Colonic mucosa (tissue), 4 donors: ENCODE results near the gene FUT8. TPM values are rescaled to one million over a fixed set of nuclear protein-coding genes. Genes with fewer than 3 reads are reported as not detected.

Source experiments
- DNase-seq: peaks from one replicate; pipeline ENCODE4 v3.0.0-alpha.2; 2020
- H3K27ac ChIP-seq: fragments of 200-600 bp; one replicate; pipeline ENCODE4 v1.8.0; 2021
- H3K27me3 ChIP-seq: fragments of 200-600 bp; one replicate; pipeline ENCODE4 v1.8.0; 2021
- H3K36me3 ChIP-seq: fragments of 200-600 bp; one replicate; pipeline ENCODE4 v1.8.0; 2021
- H3K4me1 ChIP-seq: fragments of 200-600 bp; one replicate; pipeline ENCODE4 v1.8.0; 2021; ENCODE audit warnings: mild to moderate bottlenecking
- H3K4me3 ChIP-seq: fragments of 200-600 bp; one replicate; pipeline ENCODE4 v1.8.0; 2021
- H3K9ac ChIP-seq, 2 donors: one replicate each; pipeline ENCODE4 v1.7.0; 2013; ENCODE audit warnings: control low read depth in 2 of 2, low read depth in 2 of 2, low read length in 2 of 2
- H3K9me3 ChIP-seq: fragments of 200-600 bp; one replicate; pipeline ENCODE4 v1.8.0; 2021
- intact Hi-C: fragments of 100-400 bp; cut with DNase I; formaldehyde crosslinking; loops from one replicate; pipeline ENCODE4 v1.14.1; 2022
- total RNA-seq, 2 donors: library from RNA; stranded (reverse); fragmentation: NEBNext Ultra II Directional in 1 of 2; extraction: Animal tissue kit (Norgen Biotek cat#: 25700) in 1 of 2; gene quantifications; one replicate each; pipeline ENCODE4 v1.2.1, GENCODE V29; 2021
- TF ChIP-seq, protein P1 (sequence below): fragments of 200-600 bp; IDR thresholded peaks from one replicate; pipeline ENCODE4 v1.8.0; 2022; ENCODE audit warnings: antibody characterized with exemption, mild to moderate bottlenecking
- donor health status: healthy.
- donor health status: DM: no; HTN: no; CAD: no.
- donor health status: DM: no; HTN: no; CAD: no.

The FUT8 gene
- total RNA-seq, 2 donors from 2014 or later, result 28.8 to 37.2 TPM

DNA sequence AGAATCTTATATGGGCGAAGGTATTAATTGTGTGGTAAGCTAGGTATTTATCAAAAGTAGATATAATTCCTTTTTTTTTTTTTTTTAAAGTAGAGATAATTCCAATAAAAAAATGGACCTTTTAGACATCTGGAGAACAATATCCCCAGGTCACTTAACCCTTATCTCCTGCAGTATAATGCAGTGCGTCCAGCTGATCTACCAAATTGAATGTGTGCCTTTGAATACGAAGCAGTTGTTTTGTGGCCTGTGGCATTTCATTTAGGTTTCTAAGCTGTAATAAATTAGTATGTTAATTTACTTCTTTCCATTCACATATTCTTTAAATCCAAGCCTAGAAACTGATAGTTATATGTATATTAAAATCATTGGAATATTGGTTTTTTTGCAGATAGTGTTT, 3.1 kb downstream of the FUT8 start:
- H3K27me3 ChIP-seq, result no peaks in the 10 kb centered on the region
- intact Hi-C loops, result loop anchor here (5.0 to 10.0 kb wide), 2 partner anchors 542 to 659 kb away; no protein-coding TSS in a partner anchor
- no peak overlapping the region for H3K9ac ChIP-seq
- H3K9me3 ChIP-seq, result no peaks in the 10 kb centered on the region
- no peaks in the 10 kb centered on the region for H3K36me3 ChIP-seq
- no peak overlapping the region for H3K27ac ChIP-seq
- no peak overlapping the region for H3K4me3 ChIP-seq
- TF ChIP-seq, protein P1, sequence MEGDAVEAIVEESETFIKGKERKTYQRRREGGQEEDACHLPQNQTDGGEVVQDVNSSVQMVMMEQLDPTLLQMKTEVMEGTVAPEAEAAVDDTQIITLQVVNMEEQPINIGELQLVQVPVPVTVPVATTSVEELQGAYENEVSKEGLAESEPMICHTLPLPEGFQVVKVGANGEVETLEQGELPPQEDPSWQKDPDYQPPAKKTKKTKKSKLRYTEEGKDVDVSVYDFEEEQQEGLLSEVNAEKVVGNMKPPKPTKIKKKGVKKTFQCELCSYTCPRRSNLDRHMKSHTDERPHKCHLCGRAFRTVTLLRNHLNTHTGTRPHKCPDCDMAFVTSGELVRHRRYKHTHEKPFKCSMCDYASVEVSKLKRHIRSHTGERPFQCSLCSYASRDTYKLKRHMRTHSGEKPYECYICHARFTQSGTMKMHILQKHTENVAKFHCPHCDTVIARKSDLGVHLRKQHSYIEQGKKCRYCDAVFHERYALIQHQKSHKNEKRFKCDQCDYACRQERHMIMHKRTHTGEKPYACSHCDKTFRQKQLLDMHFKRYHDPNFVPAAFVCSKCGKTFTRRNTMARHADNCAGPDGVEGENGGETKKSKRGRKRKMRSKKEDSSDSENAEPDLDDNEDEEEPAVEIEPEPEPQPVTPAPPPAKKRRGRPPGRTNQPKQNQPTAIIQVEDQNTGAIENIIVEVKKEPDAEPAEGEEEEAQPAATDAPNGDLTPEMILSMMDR, result no peak
- DNase-seq, result no peak
- H3K4me1 ChIP-seq, result no peaks in the 10 kb centered on the region

DNA sequence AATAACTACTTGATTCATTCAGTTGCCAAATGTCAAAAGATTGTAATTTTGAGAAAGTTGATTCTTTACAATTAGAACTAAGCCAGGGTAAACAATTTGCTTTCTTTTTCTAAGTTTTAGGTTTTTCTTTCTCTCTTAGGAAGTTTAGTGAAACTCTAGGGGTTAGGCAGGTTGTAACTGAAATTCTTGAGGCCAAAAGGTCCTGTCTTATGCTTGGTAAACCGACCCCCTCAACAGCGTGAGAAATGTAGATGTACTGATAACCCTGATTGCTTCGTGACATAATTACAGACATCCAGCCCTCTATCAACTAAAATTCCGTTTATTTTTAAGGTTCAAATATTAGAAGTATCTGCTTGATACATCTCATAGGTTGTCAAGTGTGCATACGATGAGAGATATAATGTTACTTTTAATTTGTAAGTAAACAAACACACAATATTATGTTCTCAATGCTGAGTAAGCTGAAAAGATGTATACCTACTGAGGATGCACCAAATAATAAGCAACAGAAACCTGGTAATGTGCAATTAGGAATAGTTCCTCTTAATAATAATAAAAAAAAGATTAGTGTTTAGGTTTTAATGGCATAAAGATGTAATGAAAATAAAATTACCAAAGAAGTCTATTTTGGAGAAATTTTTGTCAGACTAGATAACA, 7.2 kb downstream of the FUT8 start:
- Histone ChIP-seq H3K9me3 (no peaks in the 10 kb centered on the region), H3K4me1 (no peaks in the 10 kb centered on the region), H3K27me3 (no peaks in the 10 kb centered on the region), H3K27ac (no peak overlapping the region), H3K9ac (no peak overlapping the region), H3K36me3 (no peaks in the 10 kb centered on the region), H3K4me3 (no peak overlapping the region)
- TF ChIP-seq, protein P1, result no peak
- no peak for DNase-seq
- intact Hi-C loops, result loop anchor here (5.0 to 10.0 kb wide), 3 partner anchors 408 to 655 kb away; no protein-coding TSS in a partner anchor

DNA sequence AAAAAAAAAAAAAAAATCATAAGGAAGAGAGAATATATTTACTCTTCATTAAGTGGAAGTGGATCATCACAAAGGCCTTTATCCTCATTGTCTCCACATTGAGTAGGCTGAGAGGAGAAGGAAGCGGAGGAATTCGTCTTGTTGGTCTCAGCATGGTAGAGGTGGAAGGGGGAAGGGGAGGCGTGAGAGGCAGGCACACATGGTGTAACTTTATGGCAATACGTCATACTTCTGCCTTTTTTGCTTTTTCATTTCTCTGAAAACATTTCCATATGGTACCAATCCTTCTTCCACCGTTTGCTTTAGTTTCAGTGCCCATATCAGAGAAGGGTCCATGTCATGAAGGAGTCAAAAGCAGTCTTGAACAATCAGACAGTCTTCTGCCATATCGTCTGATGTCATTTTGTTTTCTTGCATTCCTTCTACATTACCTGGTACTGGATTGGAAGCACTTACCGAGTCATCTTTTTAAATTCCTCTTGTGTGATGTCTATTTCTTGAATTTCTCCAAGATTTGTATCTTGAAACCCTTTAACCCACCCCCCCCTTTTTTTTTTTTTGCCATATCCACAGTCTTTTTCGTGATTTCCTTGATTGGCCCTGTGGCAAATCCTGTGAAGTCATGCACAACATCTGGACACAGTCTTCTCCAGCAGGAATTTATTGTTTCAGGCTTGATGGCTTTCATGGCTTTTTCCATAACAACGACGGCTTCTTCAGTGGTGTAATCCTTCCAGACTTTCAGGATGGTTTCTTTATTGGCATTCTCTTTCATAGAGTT, 8.9 kb downstream of the FUT8 start:
- Histone ChIP-seq H3K4me3 (no peak overlapping the region), H3K27ac (no peak overlapping the region), H3K27me3 (no peaks in the 10 kb centered on the region), H3K9me3 (no peaks in the 10 kb centered on the region), H3K4me1 (no peaks in the 10 kb centered on the region), H3K36me3 (no peaks in the 10 kb centered on the region), H3K9ac (no peak overlapping the region)
- intact Hi-C loops, result loop anchor here (5.0 kb wide), 1 partner anchor 406 kb away; no protein-coding TSS in a partner anchor
- TF ChIP-seq, protein P1, result no peak
- DNase-seq, result no peak

DNA sequence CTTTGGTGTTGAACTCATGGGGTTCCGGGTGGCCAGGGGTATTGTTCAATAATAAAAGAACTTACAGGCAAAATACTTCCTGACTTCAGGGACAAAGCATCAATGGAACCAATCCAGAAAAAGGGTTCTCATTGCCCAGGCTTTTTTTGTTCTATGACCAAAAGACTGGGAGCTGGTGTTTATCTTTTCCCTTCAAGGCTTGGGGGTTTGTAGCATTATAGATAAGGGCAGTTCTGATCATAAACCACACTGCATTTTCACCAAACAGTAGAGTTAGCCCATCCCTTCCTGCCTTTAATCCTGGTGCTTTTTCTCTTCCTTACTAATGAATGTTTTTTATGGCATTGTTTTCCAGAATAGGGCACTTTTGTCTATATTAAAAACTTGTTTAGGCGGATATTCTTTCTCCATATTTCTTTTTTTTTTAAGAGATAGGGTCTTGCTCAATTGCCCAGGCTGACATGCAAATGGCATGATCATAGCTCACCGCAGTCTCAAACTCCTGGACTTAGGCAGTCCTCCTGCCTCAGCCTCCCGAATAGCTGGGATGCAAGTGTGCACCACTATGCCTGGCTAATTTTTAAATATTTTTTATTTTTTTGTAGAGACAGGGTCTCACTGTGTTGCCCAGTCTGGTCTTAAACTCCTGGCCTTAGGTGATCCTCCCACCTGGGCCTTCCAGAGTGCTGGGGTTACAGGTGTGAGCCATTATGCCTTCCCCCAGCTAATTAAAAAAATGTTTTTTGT, 9.7 kb downstream of the FUT8 start:
- no peak overlapping the region for H3K27ac ChIP-seq
- intact Hi-C loops, result loop anchor here (5.0 kb wide), 1 partner anchor 405 kb away; no protein-coding TSS in a partner anchor
- no peaks in the 10 kb centered on the region for H3K27me3 ChIP-seq
- no peak for DNase-seq
- no peaks in the 10 kb centered on the region for H3K9me3 ChIP-seq
- no peaks in the 10 kb centered on the region for H3K36me3 ChIP-seq
- no peak overlapping the region for H3K9ac ChIP-seq
- TF ChIP-seq, protein P1, result no peak
- H3K4me3 ChIP-seq, result no peak overlapping the region
- H3K4me1 ChIP-seq, result no peaks in the 10 kb centered on the region

DNA sequence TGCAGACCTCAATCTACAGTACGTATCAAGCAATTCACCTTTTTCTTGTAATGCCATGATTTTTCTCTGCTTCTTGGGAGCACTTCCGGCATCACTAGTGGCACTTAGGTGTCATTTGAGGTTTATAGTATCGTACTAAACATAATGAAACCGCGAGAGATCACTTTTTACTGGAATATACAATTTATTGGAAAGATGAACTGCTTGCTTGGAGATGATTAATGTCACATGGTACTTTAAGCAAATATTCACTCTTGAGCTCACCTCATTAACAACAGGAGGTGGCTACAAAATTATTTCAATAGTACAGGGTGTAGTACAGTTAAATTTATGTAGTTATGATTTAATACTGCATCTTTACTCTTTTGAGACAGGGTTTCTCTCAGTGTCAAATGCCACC, 11.5 kb downstream of the FUT8 start:
- intact Hi-C loops, result loop anchor here (5.0 kb wide), 1 partner anchor 403 kb away; no protein-coding TSS in a partner anchor
- Histone ChIP-seq H3K27me3 (no peaks in the 10 kb centered on the region), H3K4me3 (no peak overlapping the region), H3K4me1 (no peaks in the 10 kb centered on the region), H3K9ac (no peak overlapping the region), H3K9me3 (no peaks in the 10 kb centered on the region), H3K36me3 (no peaks in the 10 kb centered on the region), H3K27ac (no peak overlapping the region)
- TF ChIP-seq, protein P1, result no peak
- no peak for DNase-seq
